ENCODE results near the gene MAPKAP1. TPM values are rescaled to one million over a fixed set of nuclear protein-coding genes. Genes with fewer than 3 reads are reported as not detected.

MAPKAP1 gene
- total and polyA plus RNA-seq, 2 of the 13 experiments (the other 11 are each of a cell fraction or from before 2014, with no cell fraction given), result 45.0 to 64.3 TPM

DNA sequence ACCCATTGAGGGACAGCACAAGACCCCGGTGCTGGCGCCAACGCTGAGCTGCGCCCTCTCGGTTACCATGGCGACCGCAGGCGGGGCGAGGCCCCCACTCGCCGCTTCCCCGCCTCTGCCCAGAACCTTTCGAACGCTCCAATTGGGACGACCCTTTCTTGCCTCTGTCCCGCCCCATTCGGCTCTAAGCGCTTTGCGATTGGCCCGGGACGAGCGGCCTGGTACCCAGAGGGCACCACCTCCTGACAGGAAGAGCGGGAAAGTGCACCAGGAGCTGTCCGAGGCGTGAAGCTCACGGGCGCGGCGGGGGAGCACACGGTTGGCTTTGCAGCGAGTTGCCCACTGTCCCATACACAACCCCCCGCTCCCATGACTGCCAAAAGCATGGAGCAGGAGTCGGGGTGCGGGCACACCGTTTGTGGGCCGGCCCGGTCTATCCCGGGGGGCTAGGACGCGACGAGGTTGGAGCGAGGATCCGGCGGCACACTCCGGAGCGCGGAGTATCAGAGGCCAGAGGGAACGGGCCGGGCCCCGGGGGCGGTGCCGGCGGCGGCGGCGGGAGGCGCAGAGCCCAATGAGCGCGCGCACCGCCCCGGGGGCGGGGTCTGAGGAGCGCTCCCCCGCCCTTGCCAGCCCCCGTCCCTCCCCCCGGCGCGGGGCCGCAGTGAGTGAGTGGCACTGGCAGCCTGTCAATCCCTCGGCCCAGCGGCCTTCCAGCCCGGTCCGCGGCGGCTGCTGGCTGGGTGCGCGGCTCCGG is 39.2 kb upstream of the MAPKAP1 start (continued):
- TF ChIP-seq, protein P1, sequence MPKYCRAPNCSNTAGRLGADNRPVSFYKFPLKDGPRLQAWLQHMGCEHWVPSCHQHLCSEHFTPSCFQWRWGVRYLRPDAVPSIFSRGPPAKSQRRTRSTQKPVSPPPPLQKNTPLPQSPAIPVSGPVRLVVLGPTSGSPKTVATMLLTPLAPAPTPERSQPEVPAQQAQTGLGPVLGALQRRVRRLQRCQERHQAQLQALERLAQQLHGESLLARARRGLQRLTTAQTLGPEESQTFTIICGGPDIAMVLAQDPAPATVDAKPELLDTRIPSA (CRISPR knock-in tag; IDR thresholded peaks at IDR 0.05; ENCODE audit: borderline replicate concordance), result peak; percentile 95; the same call in 1 of the 2 replicates
- TF ChIP-seq, protein P2, sequence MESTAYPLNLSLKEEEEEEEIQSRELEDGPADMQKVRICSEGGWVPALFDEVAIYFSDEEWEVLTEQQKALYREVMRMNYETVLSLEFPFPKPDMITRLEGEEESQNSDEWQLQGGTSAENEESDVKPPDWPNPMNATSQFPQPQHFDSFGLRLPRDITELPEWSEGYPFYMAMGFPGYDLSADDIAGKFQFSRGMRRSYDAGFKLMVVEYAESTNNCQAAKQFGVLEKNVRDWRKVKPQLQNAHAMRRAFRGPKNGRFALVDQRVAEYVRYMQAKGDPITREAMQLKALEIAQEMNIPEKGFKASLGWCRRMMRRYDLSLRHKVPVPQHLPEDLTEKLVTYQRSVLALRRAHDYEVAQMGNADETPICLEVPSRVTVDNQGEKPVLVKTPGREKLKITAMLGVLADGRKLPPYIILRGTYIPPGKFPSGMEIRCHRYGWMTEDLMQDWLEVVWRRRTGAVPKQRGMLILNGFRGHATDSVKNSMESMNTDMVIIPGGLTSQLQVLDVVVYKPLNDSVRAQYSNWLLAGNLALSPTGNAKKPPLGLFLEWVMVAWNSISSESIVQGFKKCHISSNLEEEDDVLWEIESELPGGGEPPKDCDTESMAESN (CRISPR knock-in tag; conservative IDR thresholded peaks at IDR 0.05), result peak; percentile 97
- TF ChIP-seq MIER2 (CRISPR knock-in tag; IDR thresholded peaks at IDR 0.05), result peak; percentile 78
- peak; percentile 78; the same call in 1 of the 2 replicates for TF ChIP-seq ZNF670 (CRISPR knock-in tag; IDR thresholded peaks at IDR 0.05; ENCODE audit: borderline replicate concordance)
- no peak for TF ChIP-seq SNRNP70 (IDR thresholded peaks at IDR 0.05; ENCODE audit: low read depth, low read length)
- TF ChIP-seq, protein P3, sequence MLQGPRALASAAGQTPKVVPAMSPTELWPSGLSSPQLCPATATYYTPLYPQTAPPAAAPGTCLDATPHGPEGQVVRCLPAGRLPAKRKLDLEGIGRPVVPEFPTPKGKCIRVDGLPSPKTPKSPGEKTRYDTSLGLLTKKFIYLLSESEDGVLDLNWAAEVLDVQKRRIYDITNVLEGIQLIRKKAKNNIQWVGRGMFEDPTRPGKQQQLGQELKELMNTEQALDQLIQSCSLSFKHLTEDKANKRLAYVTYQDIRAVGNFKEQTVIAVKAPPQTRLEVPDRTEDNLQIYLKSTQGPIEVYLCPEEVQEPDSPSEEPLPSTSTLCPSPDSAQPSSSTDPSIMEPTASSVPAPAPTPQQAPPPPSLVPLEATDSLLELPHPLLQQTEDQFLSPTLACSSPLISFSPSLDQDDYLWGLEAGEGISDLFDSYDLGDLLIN (CRISPR knock-in tag; IDR thresholded peaks at IDR 0.05; ENCODE audit: borderline replicate concordance), result peak; percentile 94; the same call in 1 of the 2 replicates
- TF ChIP-seq, protein P4, sequence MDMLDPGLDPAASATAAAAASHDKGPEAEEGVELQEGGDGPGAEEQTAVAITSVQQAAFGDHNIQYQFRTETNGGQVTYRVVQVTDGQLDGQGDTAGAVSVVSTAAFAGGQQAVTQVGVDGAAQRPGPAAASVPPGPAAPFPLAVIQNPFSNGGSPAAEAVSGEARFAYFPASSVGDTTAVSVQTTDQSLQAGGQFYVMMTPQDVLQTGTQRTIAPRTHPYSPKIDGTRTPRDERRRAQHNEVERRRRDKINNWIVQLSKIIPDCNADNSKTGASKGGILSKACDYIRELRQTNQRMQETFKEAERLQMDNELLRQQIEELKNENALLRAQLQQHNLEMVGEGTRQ (IDR thresholded peaks at IDR 0.05; ENCODE audit: low read depth, low read length), result no peak
- TF ChIP-seq, protein P4 (CRISPR knock-in tag; IDR thresholded peaks at IDR 0.05; ENCODE audit: borderline replicate concordance), result peak; percentile 25; the same call in 1 of the 2 replicates
- TF ChIP-seq ZNF546 (CRISPR knock-in tag; conservative IDR thresholded peaks at IDR 0.05), result peak; percentile 98
- TF ChIP-seq, protein P5, sequence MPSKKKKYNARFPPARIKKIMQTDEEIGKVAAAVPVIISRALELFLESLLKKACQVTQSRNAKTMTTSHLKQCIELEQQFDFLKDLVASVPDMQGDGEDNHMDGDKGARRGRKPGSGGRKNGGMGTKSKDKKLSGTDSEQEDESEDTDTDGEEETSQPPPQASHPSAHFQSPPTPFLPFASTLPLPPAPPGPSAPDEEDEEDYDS (CRISPR knock-in tag; IDR thresholded peaks at IDR 0.05), result peak; percentile 43; the same call in 1 of the 2 replicates
- peak; percentile 96 for TF ChIP-seq ZSCAN31 (CRISPR knock-in tag; IDR thresholded peaks at IDR 0.05; ENCODE audit: low read depth)
- TF ChIP-seq ZMYM2 (CRISPR knock-in tag; IDR thresholded peaks at IDR 0.05), result peak; percentile 92
- TF ChIP-seq, protein P6, sequence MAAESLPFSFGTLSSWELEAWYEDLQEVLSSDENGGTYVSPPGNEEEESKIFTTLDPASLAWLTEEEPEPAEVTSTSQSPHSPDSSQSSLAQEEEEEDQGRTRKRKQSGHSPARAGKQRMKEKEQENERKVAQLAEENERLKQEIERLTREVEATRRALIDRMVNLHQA (CRISPR knock-in tag; IDR thresholded peaks at IDR 0.05), result 0 out of 2 replicates have a peak, but pooled peaks have one; percentile 36
- no peak for TF ChIP-seq ELF4 (CRISPR knock-in tag; IDR thresholded peaks at IDR 0.05; ENCODE audit: borderline replicate concordance)
- TF ChIP-seq ISX (CRISPR knock-in tag; conservative IDR thresholded peaks at IDR 0.05), result 0 out of 2 replicates have a peak, but pooled peaks have one; percentile 70
- TF ChIP-seq, protein P7, sequence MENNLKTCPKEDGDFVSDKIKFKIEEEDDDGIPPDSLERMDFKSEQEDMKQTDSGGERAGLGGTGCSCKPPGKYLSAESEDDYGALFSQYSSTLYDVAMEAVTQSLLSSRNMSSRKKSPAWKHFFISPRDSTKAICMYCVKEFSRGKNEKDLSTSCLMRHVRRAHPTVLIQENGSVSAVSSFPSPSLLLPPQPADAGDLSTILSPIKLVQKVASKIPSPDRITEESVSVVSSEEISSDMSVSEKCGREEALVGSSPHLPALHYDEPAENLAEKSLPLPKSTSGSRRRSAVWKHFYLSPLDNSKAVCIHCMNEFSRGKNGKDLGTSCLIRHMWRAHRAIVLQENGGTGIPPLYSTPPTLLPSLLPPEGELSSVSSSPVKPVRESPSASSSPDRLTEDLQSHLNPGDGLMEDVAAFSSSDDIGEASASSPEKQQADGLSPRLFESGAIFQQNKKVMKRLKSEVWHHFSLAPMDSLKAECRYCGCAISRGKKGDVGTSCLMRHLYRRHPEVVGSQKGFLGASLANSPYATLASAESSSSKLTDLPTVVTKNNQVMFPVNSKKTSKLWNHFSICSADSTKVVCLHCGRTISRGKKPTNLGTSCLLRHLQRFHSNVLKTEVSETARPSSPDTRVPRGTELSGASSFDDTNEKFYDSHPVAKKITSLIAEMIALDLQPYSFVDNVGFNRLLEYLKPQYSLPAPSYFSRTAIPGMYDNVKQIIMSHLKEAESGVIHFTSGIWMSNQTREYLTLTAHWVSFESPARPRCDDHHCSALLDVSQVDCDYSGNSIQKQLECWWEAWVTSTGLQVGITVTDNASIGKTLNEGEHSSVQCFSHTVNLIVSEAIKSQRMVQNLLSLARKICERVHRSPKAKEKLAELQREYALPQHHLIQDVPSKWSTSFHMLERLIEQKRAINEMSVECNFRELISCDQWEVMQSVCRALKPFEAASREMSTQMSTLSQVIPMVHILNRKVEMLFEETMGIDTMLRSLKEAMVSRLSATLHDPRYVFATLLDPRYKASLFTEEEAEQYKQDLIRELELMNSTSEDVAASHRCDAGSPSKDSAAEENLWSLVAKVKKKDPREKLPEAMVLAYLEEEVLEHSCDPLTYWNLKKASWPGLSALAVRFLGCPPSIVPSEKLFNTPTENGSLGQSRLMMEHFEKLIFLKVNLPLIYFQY (CRISPR knock-in tag; IDR thresholded peaks at IDR 0.05; ENCODE audit: borderline replicate concordance), result peak; percentile 94

Data from HepG2 (cell line).